Measurements from ENCODE around the gene SCG2.
A peak's percentile ranks its signal among the peaks of the same experiment; 100 is the strongest.

The SCG2 gene

DNA sequence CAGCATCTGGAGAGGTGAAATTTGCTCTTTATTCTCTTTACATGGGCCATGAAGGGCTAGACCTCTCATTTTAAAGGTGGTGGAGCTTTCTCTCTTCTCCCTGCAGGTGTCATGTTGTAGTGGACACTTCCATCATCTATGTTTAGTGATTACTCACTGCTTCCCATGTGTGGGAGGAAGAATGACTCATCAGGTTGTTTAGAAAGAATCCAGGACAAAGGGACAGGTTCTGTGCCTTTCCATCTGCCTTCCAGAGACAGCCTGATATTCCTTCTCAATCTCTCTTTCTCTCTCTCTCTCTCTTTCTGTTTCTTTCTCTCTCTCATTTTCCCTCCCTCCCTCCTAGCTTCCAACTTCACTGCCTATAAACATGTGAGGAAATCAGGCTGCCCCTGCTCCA is 38.7 kb downstream of the SCG2 start:
- DNase-seq = peak; percentile 89

DNA sequence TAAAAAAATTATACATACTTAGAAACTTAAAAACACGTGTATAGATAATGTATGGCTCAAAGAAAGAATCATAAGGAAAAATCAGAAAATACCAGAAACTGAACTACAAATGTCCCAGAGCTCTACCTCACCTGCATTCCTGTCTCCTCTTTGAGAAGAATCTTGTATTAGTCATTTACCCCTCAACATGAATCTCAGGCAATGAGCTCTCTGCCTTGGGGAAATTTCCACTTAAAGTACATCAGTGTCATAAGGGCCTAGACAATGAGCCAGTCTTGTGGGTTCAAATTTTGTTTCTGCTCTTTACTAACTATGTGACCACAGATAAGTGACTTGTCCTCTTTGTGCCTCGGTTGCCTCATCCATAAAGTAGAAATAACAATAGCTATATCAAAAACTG is 40.1 kb downstream of the SCG2 start:
- no peak for DNase-seq

DNA sequence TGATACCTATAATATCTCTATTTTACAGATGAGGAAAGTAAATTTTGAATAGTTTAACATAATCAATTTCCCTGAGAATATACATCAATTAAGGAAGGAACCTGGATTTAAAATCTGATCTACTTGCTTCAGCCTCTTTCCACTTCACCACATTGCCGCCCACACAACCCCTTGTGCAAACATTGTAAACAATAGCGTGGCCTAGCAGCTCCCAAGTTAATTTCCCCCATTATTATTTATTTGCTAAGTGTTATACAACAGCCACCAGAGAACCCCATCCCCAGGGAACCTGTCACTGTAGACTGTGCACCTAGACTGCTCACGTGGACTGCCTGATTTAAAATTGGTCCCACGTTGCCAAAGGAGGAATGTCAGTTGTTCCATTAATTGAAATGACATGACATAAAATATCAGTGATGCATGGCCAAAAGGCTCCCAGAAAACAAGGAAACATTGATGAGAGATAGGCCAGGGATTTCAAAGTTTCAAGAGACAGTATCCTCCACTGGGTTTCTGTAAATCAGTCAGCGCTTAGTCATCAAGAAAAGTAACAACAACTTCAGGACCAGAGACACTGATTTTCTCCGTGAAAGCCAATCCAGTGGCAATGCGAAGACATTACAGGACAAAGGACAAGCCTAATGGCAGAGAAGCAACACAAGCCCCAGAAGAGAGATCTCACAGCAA is 41.3 kb downstream of the SCG2 start:
- peak; percentile 30 for DNase-seq

DNA sequence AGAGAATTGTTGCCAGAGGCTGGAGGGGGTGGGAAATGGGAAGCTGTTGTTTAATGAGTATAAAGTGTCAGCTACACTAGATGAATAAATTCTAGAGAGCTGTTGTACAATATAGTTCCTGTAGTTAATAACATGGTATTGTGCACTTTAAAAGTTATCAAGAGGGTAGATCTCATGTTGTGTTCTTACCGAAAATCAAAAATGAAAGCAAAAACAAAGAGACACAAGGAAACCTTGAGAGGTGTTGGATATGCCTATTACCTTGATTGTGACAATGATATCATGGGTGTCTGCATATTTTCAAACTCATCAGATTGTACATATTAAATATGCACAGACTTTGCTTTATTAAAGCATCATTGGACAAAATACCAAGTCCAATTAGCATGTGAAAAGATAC is 43.2 kb downstream of the SCG2 start:
- no peak for DNase-seq

DNA sequence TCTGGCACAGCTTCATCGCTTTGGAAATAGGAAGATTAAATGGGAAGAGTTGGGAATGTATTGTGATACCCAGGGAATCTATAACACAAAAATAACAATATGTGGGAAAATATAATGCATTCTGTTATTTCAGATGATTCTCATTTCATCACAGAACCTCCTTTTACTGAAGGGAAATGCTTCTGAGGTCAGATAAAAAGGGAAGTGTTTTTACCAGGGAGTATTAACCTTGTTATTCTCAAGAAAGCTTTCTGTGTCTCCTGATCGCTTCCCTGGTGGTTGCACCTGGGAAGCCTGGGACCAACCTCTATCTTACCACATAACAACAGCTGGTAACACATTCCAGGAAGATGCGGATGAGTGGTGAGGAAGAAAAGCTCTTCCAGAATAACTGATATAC is 47.2 kb downstream of the SCG2 start:
- no peak for DNase-seq

DNA sequence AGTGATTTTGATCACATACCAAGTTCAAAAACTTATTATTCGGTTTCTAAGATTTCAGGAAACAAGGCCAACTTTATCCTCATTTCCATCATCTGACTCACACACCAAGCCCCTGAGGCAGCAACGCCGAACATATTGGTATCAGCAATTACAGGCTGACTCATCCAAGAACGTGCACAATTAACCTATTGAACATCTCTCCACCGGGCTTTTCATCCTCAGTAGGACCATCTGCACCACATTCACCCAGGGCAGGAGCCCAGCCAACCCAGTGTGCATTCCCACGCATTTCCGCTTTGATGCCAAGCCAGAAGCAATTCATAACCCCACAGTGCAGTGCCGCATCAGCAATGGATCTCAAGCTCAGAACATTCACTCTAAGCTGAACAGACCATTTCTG is 52.9 kb downstream of the SCG2 start:
- DNase-seq = peak; percentile 76

DNA sequence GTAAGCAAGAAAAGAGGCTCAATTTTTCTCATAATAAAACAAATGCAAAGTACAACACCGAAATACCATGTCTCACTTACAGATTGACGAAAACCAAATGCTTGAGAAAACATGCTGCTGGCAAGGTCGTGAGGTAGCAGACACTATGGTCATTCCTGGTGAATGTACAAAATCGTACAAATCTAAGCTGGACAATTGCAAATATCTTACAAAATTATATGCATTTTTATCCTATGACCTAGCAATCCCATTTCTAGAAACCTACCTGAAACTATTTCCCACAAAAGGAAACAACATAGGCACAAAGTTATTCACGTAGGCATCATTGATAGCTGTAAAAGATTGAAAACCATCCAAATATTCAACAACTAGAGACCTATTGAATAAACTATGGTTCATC is 54.0 kb downstream of the SCG2 start:
- no peak for DNase-seq
